Heart right ventricle (tissue), 16 donors: ENCODE data around the gene KIF1A. TPM values are rescaled to one million over a fixed set of nuclear protein-coding genes. Genes with fewer than 3 reads are reported as not detected.

ENCODE experiments used
- ATAC-seq, 8 donors: fragments of 200-7000 bp; cut with Tn5 transposase; one replicate each; pipeline ENCODE4 v1.9.1; 2020; ENCODE audit warnings: mild to moderate bottlenecking in 8 of 8, moderate library complexity in 8 of 8, moderate number of reproducible peaks in 1 of 8
- DNase-seq, 2 donors: peaks; one replicate each; pipeline ENCODE4 v3.0.0-alpha.2; 2020
- H3K27ac ChIP-seq, 10 donors: fragments of 200-600 bp; sonication (generic) in 2 of 10; one replicate each; pipeline versions ENCODE4 v1.5.0 to v1.8.0; 2020 to 2022; ENCODE audit warnings: mild to moderate bottlenecking in 3 of 10
- H3K27me3 ChIP-seq, 7 donors: fragments of 200-600 bp; one replicate each; pipeline ENCODE4 v1.8.0; 2021 to 2022; ENCODE audit warnings: mild to moderate bottlenecking in 2 of 7
- H3K36me3 ChIP-seq, 9 donors: fragments of 200-600 bp; sonication (generic) in 1 of 9; one replicate each; pipeline versions ENCODE4 v1.5.0 to v1.8.0; 2020 to 2022; ENCODE audit warnings: mild to moderate bottlenecking in 2 of 9
- H3K4me1 ChIP-seq, 9 donors: fragments of 200-600 bp; sonication (generic) in 1 of 9; one replicate each; pipeline versions ENCODE4 v1.5.0 to v1.8.0; 2020 to 2022; ENCODE audit warnings: mild to moderate bottlenecking in 4 of 9
- H3K4me3 ChIP-seq, 10 donors: fragments of 200-600 bp; sonication (generic) in 2 of 10; one replicate each; pipeline versions ENCODE4 v1.5.0 to v1.8.0; 2020 to 2022; ENCODE audit warnings: mild to moderate bottlenecking in 7 of 10, moderate library complexity in 2 of 10
- H3K9me3 ChIP-seq, 11 donors: fragments of 200-600 bp in 10 of 11; sonication (generic) in 2 of 11; one replicate each; pipeline versions ENCODE4 v1.5.0 to v1.8.0; 2013 to 2022; ENCODE audit warnings: mild to moderate bottlenecking in 2 of 11, control low read depth in 1 of 11, moderate library complexity in 1 of 11
- WGBS, 2 donors: extraction: QIAGEN DNeasy Blood & Tissue Kit; methylation state at CpG; one replicate each; pipeline ENCODE4 v1.1.7; 2013; ENCODE audit warnings: inconsistent platforms in 1 of 2; 5-methylcytosine and 5-hydroxymethylcytosine counted together
- intact Hi-C, 10 donors: fragments of 100-400 bp; cut with DNase I; formaldehyde crosslinking; loops; one replicate each; pipeline versions ENCODE4 v1.11.1 to v1.14.2; 2022
- polyA plus RNA-seq, 2 donors: library from polyadenylated mRNA; stranded (reverse); fragments of 200-250 nt; gene quantifications; one replicate each; pipeline ENCODE4 v1.2.3, GENCODE V29; 2013
- total RNA-seq, 10 donors: library from RNA; stranded (reverse); fragmentation: NEBNext Ultra II Directional in 3 of 10; extraction: Animal tissue kit (Norgen Biotek cat#: 25700) in 3 of 10; gene quantifications; one replicate each; pipeline versions ENCODE4 v1.2.1 to v1.2.4, GENCODE V29; 2021 to 2023
- TF ChIP-seq, protein P1 (sequence below), 9 donors: fragments of 200-600 bp; sonication (generic) in 2 of 9; IDR thresholded peaks; one replicate each; pipeline versions ENCODE4 v1.5.0 to v1.8.0; 2021 to 2022; ENCODE audit warnings: antibody characterized with exemption in 9 of 9, mild to moderate bottlenecking in 5 of 9, moderate library complexity in 1 of 9
- donor health status: Arrhythmogenic right ventricular cardiomyopathy.
- donor health status: ischemic (EF 13 %, LVEDD 7.1; RV severe dilation, severe dysfunction).
- donor health status: healthy with polysubstance abuse.
- donor health status: DM: no; HTN: yes; CAD: no.
- donor health status: DM: no; HTN: no; CAD: no.
- donor health status: ischemic (EF 25% LVEDD 6.9; RV normal size, moderate dysfunction).
- donor health status: ischemic (EF 25% LVEDD 5.7; RV mildly dilated, moderate dysfunction).
- donor health status: healthy.
- donor health status: DM: yes; HTN: yes; CAD: no.
- donor health status: Ischemic cardiomyopathy.
- donor health status: ischemic (EF 35%, LVEDD 5.7; RV mildly dilated, moderate dysfunction).
- donor health status: nonischemic (EF 11% LVEDD 7.7; RV severe dilation, severe dysfunction).
- donor health status: DM: yes; HTN: yes; CAD: no.
- donor health status: PGD.
- donor health status: ischemic (EF 29% LVEDD 5.4; RV normal size, mild dysfunction).
- donor health status: nonischemic (EF 23%, LVEDD 6.1; RV moderate dilation, normal function).

Gene KIF1A
- total and polyA plus RNA-seq, 12 donors: 0.37 to 21.4 (median 1.4) TPM

DNA sequence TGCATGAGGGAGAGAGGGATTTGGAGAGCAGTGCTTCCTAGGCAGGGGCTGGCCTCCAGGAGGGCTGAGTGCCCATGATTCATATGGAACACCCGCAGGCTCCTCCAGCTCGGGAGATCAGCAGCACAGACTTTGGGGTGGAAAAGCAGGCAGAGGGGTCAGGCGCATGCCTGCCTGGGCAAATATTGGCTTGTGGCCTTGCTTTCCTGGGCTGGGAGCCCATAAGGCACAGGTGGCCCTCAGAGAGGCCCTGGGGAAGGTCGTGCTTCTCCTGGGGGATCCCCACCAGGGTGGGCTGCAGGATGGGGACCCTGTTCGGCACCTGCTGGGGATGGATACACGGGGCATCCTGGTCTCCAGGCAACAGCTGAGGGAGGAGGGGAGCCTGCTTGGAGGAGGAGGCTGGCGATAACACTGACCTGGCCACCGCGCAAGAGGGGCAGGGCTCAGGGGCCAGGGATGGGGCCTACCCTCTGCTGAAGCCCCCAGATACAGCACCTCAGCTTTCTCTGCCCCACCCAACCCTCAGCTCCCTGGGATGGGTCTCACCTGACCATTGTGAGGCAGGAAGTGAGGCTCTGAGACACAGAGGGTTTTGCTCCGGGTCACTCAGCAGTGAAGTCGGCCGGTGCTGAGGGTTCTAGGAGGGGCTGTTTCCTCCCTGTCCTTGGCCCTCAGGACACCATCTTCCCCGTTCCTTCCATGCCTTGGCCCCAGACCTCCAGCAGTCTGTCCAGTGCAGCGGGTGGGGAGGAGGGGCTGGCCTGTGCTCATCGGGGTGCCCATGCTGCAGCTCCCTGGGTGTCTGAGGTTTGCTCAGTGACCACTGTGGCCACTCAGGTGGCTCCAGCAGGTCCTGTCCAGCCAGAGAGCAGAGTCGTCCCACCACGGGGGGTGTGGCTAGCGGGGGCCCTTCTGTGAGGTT, 116.3 kb downstream of the KIF1A start:
- peak in 1 of 2 donors; percentile 5 for DNase-seq
- no peak overlapping the region for H3K27ac ChIP-seq
- WGBS, 2 donors: 69 to 72% methylated on average over 18 of the region's 18 CpGs
- no peak overlapping the region for H3K4me3 ChIP-seq
- no peaks in the 10 kb centered on the region for H3K36me3 ChIP-seq
- H3K4me1 ChIP-seq: peaks cover 0 to 5% (median 0%) of the 10 kb centered on the region in 9 donors
- no peak for ATAC-seq
- no peaks in the 10 kb centered on the region for H3K9me3 ChIP-seq
- TF ChIP-seq, protein P1, sequence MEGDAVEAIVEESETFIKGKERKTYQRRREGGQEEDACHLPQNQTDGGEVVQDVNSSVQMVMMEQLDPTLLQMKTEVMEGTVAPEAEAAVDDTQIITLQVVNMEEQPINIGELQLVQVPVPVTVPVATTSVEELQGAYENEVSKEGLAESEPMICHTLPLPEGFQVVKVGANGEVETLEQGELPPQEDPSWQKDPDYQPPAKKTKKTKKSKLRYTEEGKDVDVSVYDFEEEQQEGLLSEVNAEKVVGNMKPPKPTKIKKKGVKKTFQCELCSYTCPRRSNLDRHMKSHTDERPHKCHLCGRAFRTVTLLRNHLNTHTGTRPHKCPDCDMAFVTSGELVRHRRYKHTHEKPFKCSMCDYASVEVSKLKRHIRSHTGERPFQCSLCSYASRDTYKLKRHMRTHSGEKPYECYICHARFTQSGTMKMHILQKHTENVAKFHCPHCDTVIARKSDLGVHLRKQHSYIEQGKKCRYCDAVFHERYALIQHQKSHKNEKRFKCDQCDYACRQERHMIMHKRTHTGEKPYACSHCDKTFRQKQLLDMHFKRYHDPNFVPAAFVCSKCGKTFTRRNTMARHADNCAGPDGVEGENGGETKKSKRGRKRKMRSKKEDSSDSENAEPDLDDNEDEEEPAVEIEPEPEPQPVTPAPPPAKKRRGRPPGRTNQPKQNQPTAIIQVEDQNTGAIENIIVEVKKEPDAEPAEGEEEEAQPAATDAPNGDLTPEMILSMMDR (IDR thresholded peaks at IDR 0.05): no peak
- H3K27me3 ChIP-seq: peaks cover 0 to 74% (median 46%) of the 10 kb centered on the region in 7 donors
- intact Hi-C loops: loop anchor here in 6 of 10 donors (5.0 to 10.0 kb wide), 3 partner anchors 179 to 191 kb away; no protein-coding TSS in a partner anchor

DNA sequence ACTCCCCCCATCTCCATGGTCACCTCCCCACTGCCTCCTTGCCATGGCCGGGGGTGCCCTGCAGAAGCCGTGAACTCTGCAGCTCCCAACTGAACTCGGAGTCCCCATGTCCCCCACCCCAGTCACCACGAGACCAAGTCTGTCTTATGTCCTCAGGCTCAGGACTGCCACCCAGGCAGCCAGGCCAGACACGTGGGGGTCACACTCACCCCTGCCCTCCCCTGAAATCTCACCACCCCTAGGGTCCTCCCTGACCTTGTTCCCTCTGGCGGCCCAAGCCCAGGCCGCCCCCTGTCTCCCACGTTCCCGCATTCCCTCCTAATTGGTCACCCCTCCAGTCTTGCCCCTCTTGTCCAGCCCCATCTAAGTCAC, 117.4 kb downstream of the KIF1A start:
- intact Hi-C loops: loop anchor here in 6 of 10 donors (5.0 to 10.0 kb wide), 3 partner anchors 178 to 190 kb away; no protein-coding TSS in a partner anchor
- H3K36me3 ChIP-seq: no peaks in the 10 kb centered on the region
- ATAC-seq: no peak
- H3K4me1 ChIP-seq: peaks cover 0 to 5% (median 0%) of the 10 kb centered on the region in 9 donors
- 77 to 80% methylated on average over 9 of the region's 9 CpGs for WGBS, 2 donors
- TF ChIP-seq, protein P1 (IDR thresholded peaks at IDR 0.05): no peak
- no peaks in the 10 kb centered on the region for H3K9me3 ChIP-seq
- no peak overlapping the region for H3K4me3 ChIP-seq
- H3K27me3 ChIP-seq: peaks cover 0 to 66% (median 40%) of the 10 kb centered on the region in 7 donors
- peak in 1 of 2 donors; percentile 3 for DNase-seq
- no peak overlapping the region for H3K27ac ChIP-seq

DNA sequence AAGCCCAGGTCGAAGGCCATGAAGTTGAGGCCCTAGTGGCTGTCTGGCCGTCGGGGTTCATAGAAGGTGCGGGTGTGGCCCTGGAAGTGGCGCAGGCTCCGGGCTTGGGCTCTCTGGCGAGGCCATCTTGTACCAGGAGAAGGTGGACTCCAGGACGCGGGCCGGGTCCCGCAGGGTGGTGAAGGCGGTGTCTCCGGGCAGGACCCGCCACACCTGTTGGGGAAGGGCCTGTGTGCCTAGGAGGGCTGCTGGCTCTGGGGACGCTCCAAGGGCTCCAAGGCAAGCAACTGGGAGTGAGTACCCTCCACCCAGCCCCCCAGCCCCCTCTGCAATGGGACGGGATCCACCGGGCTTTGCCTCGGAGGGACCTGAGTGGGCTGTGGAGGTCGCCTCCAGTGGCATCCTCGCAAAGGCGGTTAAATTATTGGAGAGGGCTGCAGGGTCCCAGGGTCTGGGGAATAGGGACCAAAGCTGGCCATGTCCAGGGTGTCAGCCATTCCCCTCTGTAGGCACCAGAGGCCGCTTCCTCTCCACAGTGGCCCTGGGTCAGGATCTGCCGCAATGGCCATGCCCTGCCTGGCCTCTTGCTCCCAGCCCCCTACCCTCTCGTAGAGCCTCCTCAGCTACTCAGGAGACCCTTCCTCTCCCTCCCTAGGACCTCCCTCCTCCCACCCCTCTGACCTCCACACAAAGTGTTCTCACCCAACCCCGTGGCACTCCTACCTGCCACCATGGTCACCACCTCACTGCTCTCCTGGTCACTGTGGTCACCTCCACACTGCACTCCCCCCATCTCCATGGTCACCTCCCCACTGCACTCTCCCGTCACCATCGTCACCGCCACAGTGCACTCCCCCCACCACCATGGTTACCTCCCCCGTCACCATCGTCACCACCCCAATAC, 118.0 kb downstream of the KIF1A start:
- no peak overlapping the region for H3K27ac ChIP-seq
- DNase-seq: peak in 1 of 2 donors; percentile 8
- H3K27me3 ChIP-seq: peaks cover 0 to 60% (median 37%) of the 10 kb centered on the region in 7 donors
- H3K9me3 ChIP-seq: no peaks in the 10 kb centered on the region
- intact Hi-C loops: loop anchor here in 6 of 10 donors (5.0 to 10.0 kb wide), 3 partner anchors 177 to 190 kb away; no protein-coding TSS in a partner anchor
- peaks cover 0 to 5% (median 0%) of the 10 kb centered on the region in 9 donors for H3K4me1 ChIP-seq
- ATAC-seq: peak in 1 of 8 donors; percentile 6
- 88 to 89% methylated on average over 30 of the region's 30 CpGs for whole genome bisulfite sequencing, 2 donors
- no peaks in the 10 kb centered on the region for H3K36me3 ChIP-seq
- TF ChIP-seq, protein P1 (IDR thresholded peaks at IDR 0.05): no peak
- H3K4me3 ChIP-seq: no peak overlapping the region
